Measurements from ENCODE around the gene HES3. TPM values are rescaled to one million over a fixed set of nuclear protein-coding genes. Genes with fewer than 3 reads are reported as not detected.

The HES3 gene
- polyA plus RNA-seq, 4 donors, result not detected

DNA sequence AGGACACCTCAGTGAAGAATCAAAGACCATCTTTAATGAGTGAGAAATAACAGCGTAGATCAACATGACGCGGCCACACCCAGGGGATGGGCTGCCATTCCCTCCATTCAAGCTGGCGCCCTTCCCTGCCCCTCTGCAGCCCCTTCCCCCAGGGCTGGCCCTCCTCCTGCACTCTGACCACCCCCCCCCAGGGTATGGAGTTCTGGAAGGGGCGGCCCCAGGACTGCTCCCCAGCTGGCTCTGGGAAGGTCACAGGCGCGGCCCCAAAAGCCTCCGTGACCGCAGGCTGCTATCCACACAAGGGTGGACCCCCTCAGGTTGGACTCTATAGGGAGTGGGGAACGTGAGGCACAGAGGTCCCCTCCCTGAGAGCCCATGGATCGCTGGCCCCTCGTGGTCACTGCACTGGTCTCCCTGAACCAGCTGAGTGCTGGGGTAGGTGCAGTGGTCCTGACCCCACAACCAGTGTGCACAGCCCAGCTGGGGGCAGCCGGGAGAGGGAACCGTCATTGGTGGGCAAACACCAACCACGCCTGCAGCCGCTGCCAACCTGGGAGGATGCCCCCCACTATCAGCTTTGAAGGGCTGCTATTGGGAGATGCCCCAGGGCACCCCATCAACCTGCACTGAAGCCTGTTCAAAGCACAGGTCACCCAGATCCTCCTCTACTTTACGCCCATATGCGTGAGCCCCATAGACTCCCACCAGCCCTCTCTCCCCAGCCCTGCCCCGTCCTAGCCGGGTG is 33.0 kb downstream of the HES3 start:
- DNase-seq (ENCODE audit: low read depth in 4 of 4, low spot score in 3 of 4), result no peak

DNA sequence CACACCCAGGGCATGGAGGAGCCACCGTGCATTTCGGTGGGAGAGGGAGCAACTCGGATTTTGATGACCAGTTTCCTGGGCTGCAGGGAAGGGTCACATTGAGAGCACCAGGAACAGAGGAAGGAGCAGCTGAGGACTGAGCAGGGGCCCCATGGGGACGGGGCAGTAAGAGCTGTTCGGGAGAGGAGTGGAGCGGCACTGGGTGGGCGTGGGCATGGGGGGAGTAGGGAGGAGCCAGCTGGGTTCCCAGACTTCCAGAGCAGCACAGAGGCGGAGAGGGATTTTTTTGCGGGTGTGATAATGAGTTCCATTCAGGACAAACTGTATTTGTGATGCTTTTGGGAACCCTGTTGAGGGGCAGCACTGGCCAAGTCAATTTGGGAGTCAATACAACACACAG is 34.3 kb downstream of the HES3 start:
- no peak for DNase-seq (ENCODE audit: low read depth in 4 of 4, low spot score in 3 of 4)

DNA sequence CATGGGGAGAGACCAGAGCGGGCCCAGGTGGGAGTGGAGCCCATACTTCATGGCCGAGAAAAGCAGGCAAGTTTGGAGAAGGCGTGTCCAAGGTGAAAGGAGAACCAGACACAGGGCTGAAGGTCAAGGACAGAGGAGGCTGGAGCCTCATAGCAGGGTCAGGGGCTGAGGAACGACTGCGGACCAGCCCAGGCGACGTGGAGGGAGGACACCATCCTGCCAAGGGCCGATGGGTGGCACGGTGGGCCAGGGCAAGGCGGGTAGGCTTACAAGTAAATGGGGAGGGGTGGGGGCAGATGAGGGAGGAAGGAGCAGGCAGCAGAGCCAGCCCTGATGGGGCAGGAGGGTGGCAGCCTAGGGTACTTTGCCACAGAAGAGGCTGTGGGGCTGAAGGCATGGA is 35.1 kb downstream of the HES3 start:
- no peak for DNase-seq (ENCODE audit: low read depth in 4 of 4, low spot score in 3 of 4)

DNA sequence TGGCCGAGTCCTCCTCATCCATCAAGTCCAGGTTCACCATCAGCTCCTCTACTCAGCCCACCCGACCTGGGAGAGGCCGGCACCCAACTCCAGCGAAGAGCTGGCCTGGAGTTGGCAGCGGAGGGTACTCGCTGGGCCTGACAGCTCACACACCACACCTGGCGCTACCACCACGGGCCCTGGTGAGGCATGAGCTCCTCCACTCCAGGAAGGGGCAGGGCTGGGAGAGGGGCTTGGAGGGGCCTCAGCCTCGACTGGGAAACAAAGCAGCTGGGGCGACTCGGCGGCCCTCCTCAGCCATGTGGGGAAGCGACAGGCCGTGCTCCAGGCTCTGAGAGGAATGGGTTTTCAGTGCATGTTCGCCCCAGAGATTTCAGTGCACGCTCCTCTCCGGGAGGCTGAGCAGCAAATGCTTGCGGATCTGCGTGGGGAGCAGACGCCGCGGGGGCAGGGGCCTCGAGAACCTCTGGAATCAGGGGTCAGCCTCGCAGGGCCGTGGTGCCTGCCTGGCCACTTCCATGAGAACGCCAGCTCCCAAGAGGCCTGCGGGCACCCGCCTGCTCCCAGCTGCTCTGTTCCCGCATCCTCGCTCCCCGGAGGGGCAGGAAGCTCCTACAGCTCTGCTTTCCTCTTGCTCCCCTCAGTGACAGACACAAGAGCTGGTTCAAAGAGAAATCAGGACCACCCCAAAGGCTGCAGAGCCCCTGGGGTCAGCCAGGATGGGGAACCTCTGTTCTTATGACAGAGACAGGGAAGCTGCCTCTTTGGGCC is 35.8 kb downstream of the HES3 start:
- DNase-seq (ENCODE audit: low read depth in 4 of 4, low spot score in 3 of 4), result no peak

DNA sequence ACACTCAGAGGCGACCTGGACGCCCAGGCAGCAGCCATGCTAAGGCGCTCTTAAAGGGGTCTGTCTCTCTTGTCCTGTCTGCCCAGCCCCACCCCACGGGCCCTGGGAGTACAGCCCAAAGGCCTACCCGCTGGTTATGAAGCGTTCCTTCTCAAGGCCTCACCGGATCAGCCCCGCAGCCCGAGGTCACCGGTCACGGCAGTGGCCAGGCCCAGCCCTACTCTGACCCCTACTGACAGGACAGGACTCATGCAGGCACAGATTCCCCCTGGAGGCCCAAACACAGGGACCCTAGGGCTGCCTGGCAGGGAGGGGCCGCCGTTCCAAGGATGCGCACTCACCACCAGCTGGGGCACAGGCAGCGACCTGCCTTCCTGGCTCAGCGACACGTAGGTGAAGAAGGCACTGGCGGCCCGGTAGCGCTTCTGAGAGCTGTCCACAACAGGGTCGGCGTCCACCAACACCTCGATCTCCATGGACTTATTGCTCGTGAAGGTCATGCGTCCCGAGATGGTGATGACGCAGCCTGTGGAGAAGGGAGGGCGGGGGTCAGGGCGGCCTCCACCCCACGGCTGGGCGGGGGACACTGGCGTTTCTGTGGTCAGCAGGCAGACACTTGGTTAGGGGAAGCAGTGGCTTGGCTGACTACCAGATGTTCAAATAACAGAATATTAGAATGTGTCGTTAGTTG is 36.9 kb downstream of the HES3 start:
- no peak for DNase-seq (ENCODE audit: low read depth in 4 of 4, low spot score in 3 of 4)

GRCh38 chr1:6281511-6282402 is 37.8 kb downstream of the HES3 start:
- no peak for DNase-seq (ENCODE audit: low read depth in 4 of 4, low spot score in 3 of 4)

DNA sequence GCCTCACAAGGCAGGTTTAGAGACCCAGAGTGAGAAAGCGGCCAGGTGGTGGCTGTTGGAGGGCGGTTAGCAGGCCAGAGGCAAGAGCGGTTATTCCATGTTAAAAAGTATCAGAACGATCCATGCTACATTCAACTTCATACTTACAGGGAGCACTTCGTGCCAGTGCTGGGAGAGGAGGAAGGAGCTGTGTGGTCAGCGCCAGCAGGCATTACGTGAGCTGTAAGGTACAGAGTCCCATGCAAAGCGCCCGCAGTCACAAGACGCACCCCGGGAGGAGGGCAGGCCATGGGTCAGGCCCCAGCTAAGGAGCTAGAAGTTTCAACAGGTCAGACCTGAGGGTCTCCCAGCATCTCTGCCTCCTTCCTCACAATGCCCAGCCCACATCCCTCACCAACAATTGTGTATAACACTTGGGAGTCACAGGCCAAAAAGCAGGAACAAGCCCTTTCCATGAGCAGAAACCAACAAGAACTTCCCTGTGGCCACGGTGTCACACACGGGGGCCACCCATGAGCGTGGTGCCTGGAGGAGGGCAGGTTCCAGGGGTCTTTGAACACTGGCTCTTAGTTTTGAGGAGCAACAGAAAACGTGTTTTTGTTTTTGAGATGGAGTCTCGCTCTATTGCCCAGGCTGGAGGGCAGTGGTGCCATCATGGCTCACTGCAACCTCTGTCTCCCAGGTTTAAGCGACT is 38.7 kb downstream of the HES3 start:
- no peak for DNase-seq (ENCODE audit: low read depth in 4 of 4, low spot score in 3 of 4)

DNA sequence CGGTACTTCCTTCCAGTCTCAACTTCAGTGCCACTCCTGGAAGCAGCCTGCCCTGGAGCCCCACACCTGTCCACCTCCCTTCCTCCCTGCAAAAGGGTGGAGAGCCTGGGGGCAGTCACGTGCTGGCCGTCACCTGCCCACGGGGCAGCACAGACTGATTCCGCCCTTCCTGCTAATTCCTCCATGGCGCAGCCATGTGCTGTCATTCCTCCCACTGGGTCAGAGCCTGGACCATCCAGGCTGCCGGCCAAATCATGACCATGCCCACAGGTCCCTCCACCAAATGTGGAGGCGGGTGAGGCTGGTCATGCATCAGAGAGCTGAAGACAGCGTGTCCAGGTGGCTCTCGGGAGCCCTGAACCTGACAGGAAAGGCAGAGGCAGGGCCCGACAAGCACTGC is 41.4 kb downstream of the HES3 start:
- DNase-seq (ENCODE audit: low read depth in 4 of 4, low spot score in 3 of 4), result no peak

GRCh38 chr1:6286266-6286665 is 42.3 kb downstream of the HES3 start:
- no peak for DNase-seq (ENCODE audit: low read depth in 4 of 4, low spot score in 3 of 4)

GRCh38 chr1:6287029-6287428 is 43.0 kb downstream of the HES3 start:
- no peak for DNase-seq (ENCODE audit: low read depth in 4 of 4, low spot score in 3 of 4)

GRCh38 chr1:6287431-6287886 is 43.5 kb downstream of the HES3 start:
- no peak for DNase-seq (ENCODE audit: low read depth in 4 of 4, low spot score in 3 of 4)

DNA sequence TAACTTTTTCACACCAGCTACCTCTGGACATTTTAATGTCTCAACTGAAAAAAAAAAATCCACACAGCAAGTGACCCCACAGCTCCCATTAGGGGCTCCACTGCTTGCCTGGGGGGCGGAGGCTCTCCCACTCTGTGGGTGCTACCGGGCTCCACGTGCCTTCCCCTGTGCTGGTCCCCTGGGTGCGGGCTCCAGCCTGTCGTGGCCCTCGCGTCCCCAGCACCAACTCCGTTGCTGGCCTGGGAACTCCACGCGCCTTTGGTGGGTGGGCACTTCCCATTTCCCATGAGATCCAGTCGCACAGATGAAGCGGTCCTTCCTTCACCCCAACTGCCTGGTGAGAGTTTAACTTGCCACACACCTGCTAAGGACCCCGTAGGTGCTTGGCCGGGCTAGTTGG is 44.0 kb downstream of the HES3 start:
- no peak for DNase-seq (ENCODE audit: low read depth in 4 of 4, low spot score in 3 of 4)

DNA sequence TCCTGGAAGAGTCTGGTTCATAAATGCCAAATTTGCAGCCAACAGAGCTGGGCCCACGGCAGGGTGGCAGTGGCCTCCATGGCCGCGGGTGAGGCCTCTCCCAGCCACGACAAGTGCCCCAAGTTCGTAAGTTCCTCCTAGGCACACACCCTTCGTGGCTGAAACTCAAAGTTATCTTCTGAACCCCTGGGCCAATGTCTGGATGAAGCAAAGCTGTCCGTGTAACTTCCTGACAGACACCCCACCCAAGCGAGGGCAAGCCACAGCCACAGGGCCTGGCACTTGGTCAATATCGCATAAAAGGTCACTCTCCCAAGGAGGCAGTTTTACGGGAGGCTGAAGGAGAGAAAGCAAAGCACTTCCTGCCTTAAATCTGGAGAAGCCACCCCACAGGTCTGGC is 44.7 kb downstream of the HES3 start:
- no peak for DNase-seq (ENCODE audit: low read depth in 4 of 4, low spot score in 3 of 4)

DNA sequence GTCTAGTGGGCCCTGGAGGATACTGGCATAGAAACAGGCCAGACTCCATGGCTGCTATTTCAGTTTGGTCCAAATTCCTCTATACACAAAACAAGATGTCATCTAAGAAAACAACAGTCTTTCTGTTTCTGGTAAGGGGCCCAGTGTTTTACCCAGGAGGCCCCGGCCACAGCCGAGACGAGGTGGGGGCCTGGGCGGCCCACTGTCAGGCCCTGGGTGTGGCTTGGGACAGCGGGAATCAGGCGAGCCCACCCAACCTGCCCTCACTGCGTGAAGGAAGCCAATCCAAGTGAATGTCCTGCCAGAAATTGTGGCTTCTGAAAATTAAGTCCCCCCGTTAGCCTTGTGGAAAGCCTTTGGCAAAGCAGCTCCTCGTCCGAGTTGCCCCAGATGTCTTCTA is 48.1 kb downstream of the HES3 start:
- no peak for DNase-seq (ENCODE audit: low read depth in 4 of 4, low spot score in 3 of 4)

DNA sequence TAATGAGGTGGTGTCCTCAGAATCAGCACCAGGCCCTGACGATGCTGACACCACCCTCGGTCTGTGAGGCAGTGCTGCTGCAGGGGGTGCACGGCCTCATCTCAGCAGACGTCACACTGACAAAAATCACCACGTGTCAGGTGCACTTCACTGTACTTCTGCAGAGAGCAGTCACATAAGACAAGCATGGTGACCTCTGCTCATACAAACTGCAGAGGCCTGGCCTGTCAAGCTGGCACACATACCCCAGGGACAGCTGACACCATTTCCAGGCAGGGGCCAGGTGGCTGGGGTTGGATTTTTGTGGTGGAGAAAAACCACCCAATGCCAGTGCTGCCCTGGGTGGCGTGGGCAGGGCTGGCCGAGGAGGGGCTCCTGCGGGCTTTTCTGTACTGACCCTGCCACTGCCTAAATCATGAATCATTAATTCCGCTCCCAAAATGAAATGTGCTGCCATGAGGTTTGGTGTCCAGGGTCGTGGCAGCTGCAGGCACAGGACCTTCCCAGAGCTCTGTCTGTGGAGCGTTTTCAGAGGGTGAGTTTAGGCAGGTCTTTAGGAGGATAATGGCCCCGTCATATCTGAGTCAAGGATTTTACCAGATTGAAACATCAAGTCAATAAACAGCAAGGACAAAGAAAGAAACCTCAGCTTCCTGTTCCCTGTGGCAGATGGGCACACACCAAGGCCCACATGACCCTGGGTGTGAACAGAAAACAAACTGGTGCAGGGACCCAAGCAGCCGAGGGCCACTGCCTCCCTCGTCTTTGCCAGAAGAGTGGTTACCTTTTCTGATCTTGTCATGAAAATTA is 50.3 kb downstream of the HES3 start:
- no peak for DNase-seq (ENCODE audit: low read depth in 4 of 4, low spot score in 3 of 4)

GRCh38 chr1:6294890-6295556 is 51.0 kb downstream of the HES3 start:
- no peak for DNase-seq (ENCODE audit: low read depth in 4 of 4, low spot score in 3 of 4)

Data from right renal pelvis (tissue), 4 donors.